Measurements from ENCODE around the gene TNFAIP3.

TNFAIP3 gene

GRCh38 chr6:137904822-137905617 lies 38.0 kb downstream of the TNFAIP3 start:
- DNase-seq: no peak

- DNase-seq: no peak
Observed at GRCh38 chr6:137906020-137906472, 39.0 kb downstream of the TNFAIP3 start.

DNA sequence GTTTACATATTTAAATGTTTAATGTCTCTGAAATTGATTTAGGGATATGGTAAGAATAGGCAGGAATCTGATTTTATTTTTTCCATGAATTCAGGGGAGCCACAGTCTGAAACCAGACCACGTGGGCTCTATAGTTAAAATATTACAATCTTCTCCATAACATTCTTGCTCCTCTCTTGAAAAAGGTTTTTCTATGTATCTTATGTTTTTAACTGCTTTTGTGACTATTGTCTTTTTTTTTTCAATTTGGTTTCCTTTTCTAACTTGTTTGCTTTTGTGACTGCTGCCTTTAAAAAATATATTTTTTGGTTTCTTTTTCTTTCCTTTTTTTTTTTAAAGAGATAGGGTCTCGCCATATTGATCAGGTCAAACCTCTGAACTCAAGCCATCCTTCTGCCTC lies 40.1 kb downstream of the TNFAIP3 start:
- DNase-seq: no peak

DNA sequence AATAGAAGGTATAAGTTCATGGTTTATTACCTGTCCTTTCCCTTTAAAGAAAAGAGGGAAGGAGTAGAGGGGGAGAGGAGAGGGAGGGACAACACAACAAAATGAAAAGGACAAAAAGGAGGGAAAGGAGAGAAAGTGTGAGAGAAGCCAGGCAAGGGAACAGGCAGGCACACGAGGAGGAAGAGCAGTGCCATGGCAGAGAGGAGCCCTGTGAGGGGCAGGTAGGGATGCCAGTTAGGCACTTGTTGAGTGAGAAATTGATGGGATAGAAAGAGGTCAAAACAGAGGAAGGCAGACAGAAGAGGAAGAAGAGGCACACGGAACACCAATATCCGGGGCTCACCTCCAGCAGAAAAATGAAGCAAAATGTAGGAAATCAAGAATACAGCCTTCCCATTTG lies 42.5 kb downstream of the TNFAIP3 start:
- DNase-seq: no peak

GRCh38 chr6:137910424-137910834 lies 43.4 kb downstream of the TNFAIP3 start:
- no peak for DNase-seq

DNA sequence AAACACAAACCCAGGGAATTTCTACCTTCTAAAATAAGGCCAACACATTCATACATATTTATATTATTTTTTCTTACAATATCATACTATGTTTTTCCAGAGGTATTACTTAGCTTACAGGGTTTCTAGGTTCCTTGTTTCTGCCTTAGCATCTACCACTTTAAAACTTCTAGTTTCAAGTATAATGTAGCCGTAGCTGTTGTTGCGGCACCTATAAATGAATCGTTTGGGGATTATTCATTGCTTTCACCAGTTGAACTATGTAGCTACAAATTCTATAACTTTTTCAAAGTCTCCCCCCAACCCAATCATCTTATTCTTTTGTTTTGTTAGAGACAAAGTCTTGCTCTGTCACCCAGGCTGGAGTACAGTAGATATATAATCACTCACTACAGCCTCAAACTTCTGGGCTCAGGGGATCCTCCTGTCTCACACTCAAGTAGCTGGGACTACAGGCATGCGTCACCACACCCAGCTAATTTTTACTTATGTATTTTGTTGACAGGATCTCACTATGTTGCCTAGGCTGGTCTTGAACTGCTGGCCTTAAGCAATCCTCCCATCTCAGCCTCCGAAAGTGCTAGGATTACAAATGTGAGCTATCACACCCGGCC lies 43.9 kb downstream of the TNFAIP3 start:
- DNase-seq: no peak

DNA sequence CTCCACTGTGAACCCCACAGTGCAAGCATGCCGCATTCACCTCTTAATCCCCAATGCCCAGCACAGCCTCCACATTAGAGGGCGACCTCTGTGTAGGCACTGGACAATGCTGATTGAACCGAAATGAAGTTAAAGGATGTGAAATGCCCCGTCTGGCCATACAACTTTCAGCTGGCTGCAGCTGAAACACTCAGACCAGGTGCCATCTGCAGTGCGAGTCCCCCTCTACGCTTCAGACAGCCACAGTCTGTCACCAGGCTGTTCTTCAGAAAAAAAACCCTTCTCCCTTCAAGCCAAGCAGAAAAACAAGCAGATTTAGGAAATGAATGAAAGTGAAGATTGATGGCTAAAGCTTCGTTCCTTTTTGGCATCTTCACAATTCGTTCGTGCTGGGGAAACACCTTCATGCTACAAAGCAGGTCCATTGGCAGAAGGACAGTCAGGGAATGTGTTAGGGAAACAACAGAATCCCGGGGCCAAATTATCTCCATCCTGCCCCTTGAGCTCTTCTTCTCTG lies 44.7 kb downstream of the TNFAIP3 start:
- no peak for DNase-seq

GRCh38 chr6:137912813-137913212 lies 45.8 kb downstream of the TNFAIP3 start:
- DNase-seq: no peak

GRCh38 chr6:137913434-137913833 lies 46.4 kb downstream of the TNFAIP3 start:
- no peak for DNase-seq

- DNase-seq: no peak
Observed at GRCh38 chr6:137913996-137914529, 47.0 kb downstream of the TNFAIP3 start.

- no peak for DNase-seq
Observed at GRCh38 chr6:137914530-137915193, 47.6 kb downstream of the TNFAIP3 start.

GRCh38 chr6:137915790-137916189 lies 48.7 kb downstream of the TNFAIP3 start:
- no peak for DNase-seq

DNA sequence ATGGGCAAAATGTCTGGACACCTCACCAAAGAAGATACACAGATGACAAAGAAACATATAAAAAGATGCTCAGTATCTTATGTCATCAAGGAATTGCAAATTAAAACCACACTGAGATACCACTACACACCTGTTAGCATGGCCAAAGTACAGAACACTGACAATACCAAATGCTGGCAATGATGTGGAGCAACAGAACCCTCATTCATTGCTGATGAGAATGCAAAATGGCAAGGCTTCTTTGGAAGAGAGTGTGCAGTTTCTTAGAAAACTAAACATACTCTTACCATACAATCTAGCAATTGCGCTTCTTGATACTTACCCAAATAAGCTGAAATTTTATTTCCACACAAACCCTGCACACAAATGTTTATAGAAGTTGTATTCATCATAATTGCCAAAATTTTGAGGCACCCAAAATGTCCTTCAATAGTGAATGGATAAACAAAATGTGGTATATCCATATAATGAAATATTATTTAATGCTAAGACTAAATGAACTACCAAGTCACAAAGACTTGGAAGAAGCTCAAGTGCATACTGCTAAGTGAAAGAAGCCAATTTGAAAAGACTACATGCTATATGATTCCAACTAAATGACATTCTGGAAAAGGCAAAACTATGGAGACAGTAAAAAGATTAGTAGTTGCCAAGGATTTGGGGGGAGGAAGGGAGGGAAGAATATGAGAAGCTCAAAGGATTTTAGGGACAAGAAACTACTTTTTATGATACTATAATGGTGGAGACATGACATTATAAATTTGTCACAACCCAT lies 50.7 kb downstream of the TNFAIP3 start:
- no peak for DNase-seq

- no peak for DNase-seq
Observed at GRCh38 chr6:137919502-137919823, 52.4 kb downstream of the TNFAIP3 start.

DNA sequence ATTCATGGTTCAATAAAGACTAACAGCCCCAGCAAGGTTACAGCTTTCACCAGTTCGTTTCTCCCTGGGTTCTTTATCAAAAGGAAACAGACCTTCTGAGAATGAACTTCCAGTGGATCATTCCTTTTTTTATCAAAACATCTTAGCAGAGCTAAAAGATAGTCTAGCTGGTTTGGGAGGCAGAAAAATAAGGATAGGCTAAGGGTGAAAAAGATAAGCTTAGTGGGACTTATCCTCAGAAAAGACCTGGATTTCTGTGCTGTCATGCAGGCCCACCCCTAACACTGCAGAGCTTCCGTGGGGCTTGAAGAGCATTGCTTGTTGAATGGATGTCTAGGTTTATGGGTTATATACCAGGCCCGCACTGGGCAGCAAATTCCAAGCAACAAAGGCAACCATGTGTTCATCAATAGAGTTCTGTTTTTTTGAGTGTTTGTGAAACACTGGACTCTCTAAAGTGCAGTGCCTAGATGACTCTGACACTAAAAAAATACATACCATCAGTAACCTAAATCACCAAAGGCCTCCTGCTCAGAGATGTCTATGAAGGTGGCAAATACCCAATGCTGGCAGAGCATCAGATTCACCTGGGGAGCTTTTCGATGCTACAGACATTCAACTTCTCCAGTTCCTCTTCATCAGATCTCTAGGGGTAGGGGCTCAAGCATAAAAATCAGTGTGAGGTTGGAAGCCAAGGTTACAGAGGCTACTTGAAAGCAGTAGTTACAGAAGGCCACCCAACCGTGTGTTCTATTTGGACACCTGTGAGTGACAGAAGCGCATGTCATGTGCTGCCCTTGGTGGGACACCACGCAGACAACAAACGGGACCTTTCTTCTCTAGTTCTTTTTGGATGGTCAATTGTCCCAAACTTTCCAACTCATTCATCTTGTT lies 53.0 kb downstream of the TNFAIP3 start:
- no peak for DNase-seq

DNA sequence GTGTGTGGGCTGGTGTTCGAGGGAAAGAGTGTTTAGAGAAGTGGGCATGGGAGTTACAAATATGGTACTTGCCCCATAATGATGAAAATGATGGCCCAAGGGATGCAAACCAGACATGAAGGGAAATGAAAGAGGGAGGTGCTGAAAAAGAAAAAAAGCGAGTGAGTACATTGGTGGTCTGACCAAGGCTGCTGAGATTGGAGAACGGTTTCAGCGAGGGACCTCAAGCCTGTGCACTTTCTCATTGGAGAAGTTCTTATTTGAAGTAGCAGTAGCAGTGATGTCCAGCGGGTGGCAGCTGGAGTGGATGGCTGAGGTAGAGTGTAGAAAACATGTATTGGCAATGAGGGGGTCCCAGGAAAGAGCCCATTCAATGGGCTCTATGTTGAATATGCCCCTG lies 54.8 kb downstream of the TNFAIP3 start:
- DNase-seq: no peak

GRCh38 chr6:137923866-137924653 lies 57.0 kb downstream of the TNFAIP3 start:
- DNase-seq: no peak

GRCh38 chr6:137925141-137925698 lies 58.2 kb downstream of the TNFAIP3 start:
- no peak for DNase-seq

DNA sequence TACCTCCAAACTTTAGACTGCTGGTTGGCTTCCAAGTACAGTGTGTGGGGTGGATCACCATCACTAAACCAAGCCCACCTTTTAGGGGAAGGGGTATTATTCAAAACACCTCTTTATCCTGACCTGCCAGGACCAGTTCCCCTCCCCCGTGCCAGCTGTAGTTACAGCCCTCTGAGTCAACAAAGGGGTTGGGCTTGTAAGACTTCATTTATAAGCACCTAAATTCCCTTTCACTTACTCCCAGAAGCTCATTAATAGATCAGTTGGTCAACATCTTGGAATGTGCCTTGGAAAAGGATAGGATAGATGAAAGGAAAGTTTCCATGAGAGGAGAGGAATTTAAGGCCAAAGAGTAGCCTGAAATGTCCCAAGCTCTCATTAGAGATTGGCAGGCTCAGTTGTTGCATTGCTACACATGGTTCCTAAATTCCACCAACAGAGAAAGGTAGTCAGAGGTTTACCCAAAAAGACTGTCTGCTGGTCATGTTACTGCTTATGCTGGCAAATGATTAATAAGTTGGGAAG lies 59.2 kb downstream of the TNFAIP3 start:
- DNase-seq: no peak

- DNase-seq: no peak
Observed at GRCh38 chr6:137926985-137927384, 59.9 kb downstream of the TNFAIP3 start.
